ENCODE data around the gene SNX27. TPM values are rescaled to one million over a fixed set of nuclear protein-coding genes. Genes with fewer than 3 reads are reported as not detected.

Gene SNX27
- total and polyA plus RNA-seq, 2 experiments from 2014 or later: 40.6 to 59.7 TPM

DNA sequence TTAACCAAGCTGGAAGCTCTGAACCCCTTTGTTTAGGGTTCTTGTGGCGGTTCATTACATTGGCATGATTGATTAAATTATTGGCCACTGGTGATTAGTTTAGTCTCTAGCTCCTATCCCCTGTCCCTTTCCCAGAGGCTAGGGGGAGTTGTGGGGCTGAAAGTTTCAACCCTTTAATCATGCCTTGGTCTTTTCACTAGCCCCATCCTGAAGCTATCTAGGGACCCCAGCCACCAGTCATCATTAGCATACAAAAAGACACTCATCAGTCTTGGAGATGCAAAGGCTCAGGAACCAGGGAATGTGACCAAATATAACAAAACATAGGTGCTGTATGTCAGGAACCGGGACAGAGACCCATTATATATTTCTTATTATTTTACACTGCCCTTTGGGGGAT is 34.7 kb upstream of the SNX27 start:
- H3K9me2 ChIP-seq (ENCODE audit: insufficient read depth): no peaks in the 10 kb centered on the region
- H4K20me1 ChIP-seq (replicated peaks; ENCODE audit: insufficient read depth): no peaks in the 10 kb centered on the region
- H3K27me3 ChIP-seq (ENCODE audit: insufficient read depth): no peaks in the 10 kb centered on the region
- no peak overlapping the region for H3K4me3 ChIP-seq
- H3K27ac ChIP-seq (ENCODE audit: low read depth): no peak overlapping the region
- H3K4me1 ChIP-seq (ENCODE audit: insufficient read depth): no peaks in the 10 kb centered on the region
- H2AFZ ChIP-seq: no peak overlapping the region
- Mint-ChIP-seq H3K4me3 (no peak overlapping the region), H3K36me3 (ENCODE audit: low read depth) (peaks cover 19% of the 10 kb centered on the region), H3K4me1 (peaks cover 13% of the 10 kb centered on the region; the same call in 2 of the 3 replicates), H3K9me3 (no peaks in the 10 kb centered on the region), H3K27ac (no peak overlapping the region), H3K27me3 (ENCODE audit: insufficient read depth, low read depth, poor library complexity) (peaks cover 2% of the 10 kb centered on the region)
- ATAC-seq (peak; percentile 87), DNase-seq (ENCODE audit: low spot score) (peak; percentile 52)
- peaks cover 11% of the 10 kb centered on the region; the same call in 1 of the 2 replicates for H3K36me3 ChIP-seq (ENCODE audit: insufficient read depth)
- no peak for TF ChIP-seq ZNF331 (CRISPR knock-in tag; IDR thresholded peaks at IDR 0.05; ENCODE audit: low read depth)
- TF ChIP-seq, protein P1, sequence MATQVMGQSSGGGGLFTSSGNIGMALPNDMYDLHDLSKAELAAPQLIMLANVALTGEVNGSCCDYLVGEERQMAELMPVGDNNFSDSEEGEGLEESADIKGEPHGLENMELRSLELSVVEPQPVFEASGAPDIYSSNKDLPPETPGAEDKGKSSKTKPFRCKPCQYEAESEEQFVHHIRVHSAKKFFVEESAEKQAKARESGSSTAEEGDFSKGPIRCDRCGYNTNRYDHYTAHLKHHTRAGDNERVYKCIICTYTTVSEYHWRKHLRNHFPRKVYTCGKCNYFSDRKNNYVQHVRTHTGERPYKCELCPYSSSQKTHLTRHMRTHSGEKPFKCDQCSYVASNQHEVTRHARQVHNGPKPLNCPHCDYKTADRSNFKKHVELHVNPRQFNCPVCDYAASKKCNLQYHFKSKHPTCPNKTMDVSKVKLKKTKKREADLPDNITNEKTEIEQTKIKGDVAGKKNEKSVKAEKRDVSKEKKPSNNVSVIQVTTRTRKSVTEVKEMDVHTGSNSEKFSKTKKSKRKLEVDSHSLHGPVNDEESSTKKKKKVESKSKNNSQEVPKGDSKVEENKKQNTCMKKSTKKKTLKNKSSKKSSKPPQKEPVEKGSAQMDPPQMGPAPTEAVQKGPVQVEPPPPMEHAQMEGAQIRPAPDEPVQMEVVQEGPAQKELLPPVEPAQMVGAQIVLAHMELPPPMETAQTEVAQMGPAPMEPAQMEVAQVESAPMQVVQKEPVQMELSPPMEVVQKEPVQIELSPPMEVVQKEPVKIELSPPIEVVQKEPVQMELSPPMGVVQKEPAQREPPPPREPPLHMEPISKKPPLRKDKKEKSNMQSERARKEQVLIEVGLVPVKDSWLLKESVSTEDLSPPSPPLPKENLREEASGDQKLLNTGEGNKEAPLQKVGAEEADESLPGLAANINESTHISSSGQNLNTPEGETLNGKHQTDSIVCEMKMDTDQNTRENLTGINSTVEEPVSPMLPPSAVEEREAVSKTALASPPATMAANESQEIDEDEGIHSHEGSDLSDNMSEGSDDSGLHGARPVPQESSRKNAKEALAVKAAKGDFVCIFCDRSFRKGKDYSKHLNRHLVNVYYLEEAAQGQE (IDR thresholded peaks at IDR 0.05; ENCODE audit: unreplicated experiment): no peak
- no peak for TF ChIP-seq POLR2AphosphoS5 (IDR thresholded peaks at IDR 0.05; ENCODE audit: low read depth)
- TF ChIP-seq ETS1 (IDR thresholded peaks at IDR 0.05): no peak
- TF ChIP-seq CTCF (conservative IDR thresholded peaks at IDR 0.05; ENCODE audit: low read depth in 2 of 2): peak; percentile 23 to 26; a peak in 1 of 4 replicates
- H3K4me2 ChIP-seq: no peak overlapping the region
- H3F3A ChIP-seq (replicated peaks; ENCODE audit: low read depth): no peaks in the 10 kb centered on the region
- no peaks in the 10 kb centered on the region for H3K79me2 ChIP-seq (replicated peaks; ENCODE audit: insufficient read depth)

DNA sequence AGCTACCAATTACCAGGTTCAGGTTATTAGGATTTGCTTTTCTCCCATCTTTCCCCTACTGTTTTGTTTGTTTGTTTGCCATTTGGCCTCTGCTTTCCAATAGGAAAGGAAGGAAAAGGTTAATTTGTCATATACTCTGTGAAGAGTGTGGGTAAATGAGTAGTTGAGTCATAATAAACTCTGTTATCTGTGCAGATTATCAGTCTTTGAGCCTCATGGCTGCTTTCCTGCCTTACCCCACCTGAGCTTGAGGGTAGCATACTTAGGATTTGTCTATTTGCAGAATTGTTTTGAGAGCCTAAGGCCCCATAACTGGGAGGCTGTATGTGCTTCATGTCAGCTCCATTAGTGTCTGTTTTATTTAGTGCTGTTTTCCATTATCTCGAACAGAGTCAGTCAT is 32.9 kb upstream of the SNX27 start:
- Mint-ChIP-seq H3K36me3 (ENCODE audit: low read depth) (peaks cover 18% of the 10 kb centered on the region), H3K9me3 (no peaks in the 10 kb centered on the region), H3K27me3 (ENCODE audit: insufficient read depth, low read depth, poor library complexity) (peaks cover 2% of the 10 kb centered on the region), H3K27ac (no peak overlapping the region), H3K4me3 (no peak overlapping the region), H3K4me1 (peaks cover 10% of the 10 kb centered on the region; the same call in 2 of the 3 replicates)
- H3K4me1 ChIP-seq (ENCODE audit: insufficient read depth): no peaks in the 10 kb centered on the region
- H3K4me3 ChIP-seq: no peak overlapping the region
- TF ChIP-seq ZNF331 (CRISPR knock-in tag; IDR thresholded peaks at IDR 0.05; ENCODE audit: low read depth) (no peak), ZNF114 (CRISPR knock-in tag; IDR thresholded peaks at IDR 0.05) (no peak), CTCF (conservative IDR thresholded peaks at IDR 0.05; ENCODE audit: low read depth in 2 of 2) (no peak), STAT1 (IDR thresholded peaks at IDR 0.05; ENCODE audit: unreplicated experiment) (no peak), POLR2AphosphoS5 (IDR thresholded peaks at IDR 0.05; ENCODE audit: low read depth) (no peak), EZH2phosphoT487 (IDR thresholded peaks at IDR 0.05; ENCODE audit: unreplicated experiment) (no peak)
- no peaks in the 10 kb centered on the region for H3F3A ChIP-seq (replicated peaks; ENCODE audit: low read depth)
- no peaks in the 10 kb centered on the region for H3K9me2 ChIP-seq (ENCODE audit: insufficient read depth)
- no peak for DNase-seq (ENCODE audit: low spot score)
- H2AFZ ChIP-seq: no peak overlapping the region
- no peaks in the 10 kb centered on the region for H3K79me2 ChIP-seq (replicated peaks; ENCODE audit: insufficient read depth)
- peaks cover 11% of the 10 kb centered on the region; the same call in 1 of the 2 replicates for H3K36me3 ChIP-seq (ENCODE audit: insufficient read depth)
- no peaks in the 10 kb centered on the region for H3K27me3 ChIP-seq (ENCODE audit: insufficient read depth)
- H3K27ac ChIP-seq (ENCODE audit: low read depth): no peak overlapping the region
- ATAC-seq: no peak
- H3K4me2 ChIP-seq: no peak overlapping the region
- no peaks in the 10 kb centered on the region for H4K20me1 ChIP-seq (replicated peaks; ENCODE audit: insufficient read depth)
